Endothelial cell of umbilical vein (primary cell): Measurements from ENCODE around the gene KCNG1. TPM values are rescaled to one million over a fixed set of nuclear protein-coding genes. Genes with fewer than 3 reads are reported as not detected.

Experiments used
- BruUV-seq: library from RNA; stranded (reverse); fragments of 400-500 nt; replicated peaks from 2 replicates; lab custom pipeline; 2021; lab: Mats Ljungman, UMichigan
- CTCF ChIA-PET: fragments of 300-600, 350-600 bp; sonication (Branson Sonifier 250); formaldehyde crosslinking; loops from one replicate; lab custom pipeline; 2021; ENCODE audit warnings: antibody characterized with exemption, inconsistent platforms; lab: Charles Lee
- POLR2A ChIA-PET: fragments of 300-600, 350-600 bp; sonication (Branson Sonifier 250); formaldehyde crosslinking; loops from one replicate; lab custom pipeline; 2021; ENCODE audit warnings: antibody characterized with exemption, inconsistent platforms; lab: Charles Lee
- DNase-seq: peaks from one replicate; pipeline ENCODE4 v3.0.0-alpha.2; 2011; ENCODE audit warnings: low read depth, low spot score
- FAIRE-seq: peaks from 2 replicates; lab custom pipeline; 2011; peaks lifted over from hg19 to GRCh38; lab: Jason Lieb, UNC
- H2AFZ ChIP-seq: 2 replicates; pipeline ENCODE4 v1.6.0; 2012; ENCODE audit warnings: low read depth, low read length, control low read depth, inconsistent platforms
- H3K27ac ChIP-seq: 2 replicates; pipeline ENCODE4 v1.5.1; 2011; ENCODE audit warnings: low read depth, mild to moderate bottlenecking, control low read depth, low read length, moderate library complexity; ENCODE audit not compliant: insufficient read depth
- H3K27me3 ChIP-seq, 2 experiments: 2 replicates each; pipeline versions ENCODE4 v1.6.0 to v1.6.1; 2011; ENCODE audit warnings: low read length in 2 of 2, mixed read lengths in 1 of 2; ENCODE audit not compliant: control insufficient read depth in 2 of 2, insufficient read depth in 2 of 2
- H3K36me3 ChIP-seq, 2 experiments: 2 replicates in 1 of 2; 3 replicates in 1 of 2; pipeline ENCODE4 v1.5.1; 2011; ENCODE audit warnings: low read length in 2 of 2, mild to moderate bottlenecking in 1 of 2, moderate library complexity in 1 of 2; ENCODE audit not compliant: control insufficient read depth in 2 of 2, insufficient read depth in 2 of 2; ENCODE audit errors: extremely low read depth in 1 of 2
- H3K4me1 ChIP-seq: 3 replicates; pipeline ENCODE4 v1.5.1; 2011; ENCODE audit warnings: mild to moderate bottlenecking, low read length; ENCODE audit not compliant: control insufficient read depth, insufficient read depth; ENCODE audit errors: extremely low read depth
- H3K4me2 ChIP-seq: 2 replicates; pipeline ENCODE4 v1.6.1; 2011; ENCODE audit warnings: low read length, control low read depth, mixed read lengths; ENCODE audit not compliant: insufficient read depth
- H3K4me3 ChIP-seq, 3 experiments: fragments of 200-600 bp in 1 of 3; sonication (generic), shearing (Covaris generic) in 1 of 3; replicated peaks in 1 of 3; 2 replicates each; pipeline ENCODE4 v1.5.1; 2011 to 2016; ENCODE audit warnings: control low read depth in 3 of 3, low read length in 3 of 3, mild to moderate bottlenecking in 2 of 3, inconsistent platforms in 1 of 3, low read depth in 1 of 3, moderate library complexity in 1 of 3; ENCODE audit not compliant: insufficient read depth in 1 of 3
- H3K79me2 ChIP-seq: 2 replicates; pipeline ENCODE4 v1.6.0; 2012; ENCODE audit warnings: low read length, inconsistent platforms; ENCODE audit not compliant: control insufficient read depth, insufficient read depth
- H3K9ac ChIP-seq: replicated peaks from 2 replicates; pipeline ENCODE3; 2011; ENCODE audit warnings: low read length, control low read depth; ENCODE audit not compliant: insufficient read depth; ENCODE audit errors: extremely low read depth
- H3K9me1 ChIP-seq: replicated peaks from 3 replicates; pipeline ENCODE4 v1.6.0; 2011; ENCODE audit warnings: mild to moderate bottlenecking, low read length; ENCODE audit not compliant: control insufficient read depth, insufficient read depth; ENCODE audit errors: extremely low read depth
- H3K9me3 ChIP-seq: replicated peaks from 2 replicates; pipeline ENCODE4 v1.5.1; 2012; ENCODE audit warnings: low read length, inconsistent platforms; ENCODE audit not compliant: control insufficient read depth, insufficient read depth
- H4K20me1 ChIP-seq: replicated peaks from 2 replicates; pipeline ENCODE3; 2011; ENCODE audit warnings: mild to moderate bottlenecking, low read length; ENCODE audit not compliant: control insufficient read depth, insufficient read depth; ENCODE audit errors: extremely low read depth
- CTCF ChIP-seq, 2 donors: IDR thresholded peaks; 1 replicate in 1 of 2; 2 replicates in 1 of 2; pipeline ENCODE4 v1.5.1; 2011; ENCODE audit warnings: low read length in 2 of 2, mild to moderate bottlenecking in 2 of 2, moderate library complexity in 2 of 2, control low read depth in 1 of 2, inconsistent platforms in 1 of 2, low read depth in 1 of 2; ENCODE audit not compliant: insufficient read depth in 1 of 2; ENCODE audit errors: extremely low read depth in 1 of 2
- EZH2 ChIP-seq: IDR thresholded peaks from 2 replicates; pipeline ENCODE4 v1.6.1; 2012; ENCODE audit warnings: borderline replicate concordance, low read depth, mild to moderate bottlenecking, moderate library complexity, low read length, inconsistent platforms; ENCODE audit not compliant: severe bottlenecking
- FOS ChIP-seq: IDR thresholded peaks from 2 replicates; pipeline ENCODE4 v1.6.1; 2011; ENCODE audit warnings: mild to moderate bottlenecking, low read length, moderate library complexity, borderline replicate concordance; ENCODE audit not compliant: insufficient read depth
- GATA2 ChIP-seq: IDR thresholded peaks from 2 replicates; pipeline ENCODE4 v1.7.0; 2011; ENCODE audit warnings: low read depth, mild to moderate bottlenecking, moderate library complexity, mixed read lengths, low read length; ENCODE audit not compliant: insufficient read length, insufficient read depth
- JUN ChIP-seq: IDR thresholded peaks from 2 replicates; pipeline ENCODE4 v1.6.1; 2011; ENCODE audit warnings: borderline replicate concordance, low read depth; ENCODE audit not compliant: insufficient read length, insufficient read depth
- MAX ChIP-seq: IDR thresholded peaks from 2 replicates; pipeline ENCODE4 v1.6.1; 2011; ENCODE audit not compliant: insufficient read depth, insufficient read length
- MYC ChIP-seq: IDR thresholded peaks from one replicate; pipeline ENCODE4 v1.6.1; 2011; ENCODE audit warnings: mild to moderate bottlenecking, low read depth, low read length
- POLR2A ChIP-seq: IDR thresholded peaks from 2 replicates; pipeline ENCODE4 v1.6.1; 2012; ENCODE audit warnings: low read depth, mild to moderate bottlenecking, control low read depth, low read length
- POLR2AphosphoS5 ChIP-seq: IDR thresholded peaks from 2 replicates; pipeline ENCODE4 v1.6.1; 2012; ENCODE audit warnings: low read depth, mild to moderate bottlenecking, control low read depth, low read length, moderate library complexity; ENCODE audit not compliant: insufficient read depth
- dilution Hi-C: fragments of 300-500 bp; cut with MboI; formaldehyde crosslinking; loops from one replicate; pipeline ENCODE4 v1.15.0; 2019; ENCODE audit warnings: low sequenced_read_pairs; ENCODE audit not compliant: extremely low pct_ligation_motif_present
- intact Hi-C: fragments of 100-400 bp; cut with micrococcal nuclease; formaldehyde crosslinking; loops from one replicate; pipeline ENCODE4 v1.10.0; 2022
- polyA plus RNA-seq, 4 experiments: library from polyadenylated mRNA; depleted of rRNA in 3 of 4; stranded (reverse) in 3 of 4; unstranded in 1 of 4; fragments of >200 nt; gene quantifications; 2 replicates each; pipeline versions ENCODE4 v1.2.1 to v1.2.3, GENCODE V29; 2011 to 2012; ENCODE audit warnings: missing spikeins in 1 of 4
- total RNA-seq: library from RNA; stranded (reverse); gene quantifications from 2 replicates; pipeline ENCODE4 v1.2.3, GENCODE V29; 2021

KCNG1 gene
- total and polyA plus RNA-seq, 2 donors (not counting 3 experiments of a cell fraction or from before 2014, with no cell fraction given), result 0.22 to 1.1 TPM

- H4K20me1 ChIP-seq, result no peaks in the 10 kb centered on the region
- ChIA-PET CTCF (no interaction called here), POLR2A (no interaction called here)
- peaks cover 0 to 2% of the 10 kb centered on the region in 2 experiments for H3K27me3 ChIP-seq
- no peak overlapping the region for H2AFZ ChIP-seq
- H3K4me3 ChIP-seq, result no peak overlapping the region
- no TSS peak for BruUV-seq
- TF ChIP-seq EZH2, result no peak
- no peak for TF ChIP-seq POLR2AphosphoS5
- no peak for TF ChIP-seq GATA2
- TF ChIP-seq FOS, result no peak
- TF ChIP-seq MAX, result no peak
- no peak for TF ChIP-seq JUN
- TF ChIP-seq POLR2A, result no peak
- TF ChIP-seq MYC, result no peak
- no peak for TF ChIP-seq CTCF (IDR thresholded peaks at IDR 0.05; ENCODE audit: extremely low read depth in 1 of 2, insufficient read depth in 1 of 2, low read depth in 1 of 2, low read length in 2 of 2)
- FAIRE-seq (no peak), DNase-seq (no peak)
- dilution Hi-C loops, result no loop called here
- H3K9me1 ChIP-seq, result no peaks in the 10 kb centered on the region
- H3K36me3 ChIP-seq, result no peaks in the 10 kb centered on the region
- H3K9ac ChIP-seq, result no peak overlapping the region
- H3K27ac ChIP-seq, result no peak overlapping the region
- H3K79me2 ChIP-seq, result no peaks in the 10 kb centered on the region
- H3K4me1 ChIP-seq, result no peaks in the 10 kb centered on the region
- H3K9me3 ChIP-seq, result no peaks in the 10 kb centered on the region
- intact Hi-C loops, result no loop called here
- no peak overlapping the region for H3K4me2 ChIP-seq
These were observed 20.9 kb upstream of the KCNG1 start for GRCh38 chr20:51043811-51044210.
